ENCODE data around the gene CXorf49.

Gene CXorf49

DNA sequence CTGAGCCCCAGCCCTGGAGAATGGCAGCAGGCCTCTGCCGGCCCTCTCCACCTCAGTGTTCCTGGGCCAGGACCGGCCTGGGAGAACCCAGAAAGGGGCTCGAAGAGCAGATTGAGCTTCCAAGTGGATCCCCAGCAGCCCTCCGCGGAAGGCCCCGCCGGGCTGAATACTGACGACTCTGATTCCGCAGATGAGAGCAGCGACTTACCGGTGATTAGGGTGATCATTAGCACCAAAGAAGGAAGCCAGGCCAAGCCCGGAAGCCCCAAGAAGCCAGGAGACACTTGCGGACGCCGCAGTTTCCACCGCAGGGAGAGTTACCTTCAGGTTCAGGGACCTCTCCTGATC, 49.9 kb downstream of the CXorf49 start:
- no peak overlapping the region for H3K4me3 ChIP-seq (ENCODE audit: low read depth, low read length)
- no peak for DNase-seq (ENCODE audit: low read depth)
- TF ChIP-seq, protein P1, sequence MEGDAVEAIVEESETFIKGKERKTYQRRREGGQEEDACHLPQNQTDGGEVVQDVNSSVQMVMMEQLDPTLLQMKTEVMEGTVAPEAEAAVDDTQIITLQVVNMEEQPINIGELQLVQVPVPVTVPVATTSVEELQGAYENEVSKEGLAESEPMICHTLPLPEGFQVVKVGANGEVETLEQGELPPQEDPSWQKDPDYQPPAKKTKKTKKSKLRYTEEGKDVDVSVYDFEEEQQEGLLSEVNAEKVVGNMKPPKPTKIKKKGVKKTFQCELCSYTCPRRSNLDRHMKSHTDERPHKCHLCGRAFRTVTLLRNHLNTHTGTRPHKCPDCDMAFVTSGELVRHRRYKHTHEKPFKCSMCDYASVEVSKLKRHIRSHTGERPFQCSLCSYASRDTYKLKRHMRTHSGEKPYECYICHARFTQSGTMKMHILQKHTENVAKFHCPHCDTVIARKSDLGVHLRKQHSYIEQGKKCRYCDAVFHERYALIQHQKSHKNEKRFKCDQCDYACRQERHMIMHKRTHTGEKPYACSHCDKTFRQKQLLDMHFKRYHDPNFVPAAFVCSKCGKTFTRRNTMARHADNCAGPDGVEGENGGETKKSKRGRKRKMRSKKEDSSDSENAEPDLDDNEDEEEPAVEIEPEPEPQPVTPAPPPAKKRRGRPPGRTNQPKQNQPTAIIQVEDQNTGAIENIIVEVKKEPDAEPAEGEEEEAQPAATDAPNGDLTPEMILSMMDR (IDR thresholded peaks at IDR 0.05; ENCODE audit: insufficient read depth, low read depth, low read length, missing control alignments), result no peak

DNA sequence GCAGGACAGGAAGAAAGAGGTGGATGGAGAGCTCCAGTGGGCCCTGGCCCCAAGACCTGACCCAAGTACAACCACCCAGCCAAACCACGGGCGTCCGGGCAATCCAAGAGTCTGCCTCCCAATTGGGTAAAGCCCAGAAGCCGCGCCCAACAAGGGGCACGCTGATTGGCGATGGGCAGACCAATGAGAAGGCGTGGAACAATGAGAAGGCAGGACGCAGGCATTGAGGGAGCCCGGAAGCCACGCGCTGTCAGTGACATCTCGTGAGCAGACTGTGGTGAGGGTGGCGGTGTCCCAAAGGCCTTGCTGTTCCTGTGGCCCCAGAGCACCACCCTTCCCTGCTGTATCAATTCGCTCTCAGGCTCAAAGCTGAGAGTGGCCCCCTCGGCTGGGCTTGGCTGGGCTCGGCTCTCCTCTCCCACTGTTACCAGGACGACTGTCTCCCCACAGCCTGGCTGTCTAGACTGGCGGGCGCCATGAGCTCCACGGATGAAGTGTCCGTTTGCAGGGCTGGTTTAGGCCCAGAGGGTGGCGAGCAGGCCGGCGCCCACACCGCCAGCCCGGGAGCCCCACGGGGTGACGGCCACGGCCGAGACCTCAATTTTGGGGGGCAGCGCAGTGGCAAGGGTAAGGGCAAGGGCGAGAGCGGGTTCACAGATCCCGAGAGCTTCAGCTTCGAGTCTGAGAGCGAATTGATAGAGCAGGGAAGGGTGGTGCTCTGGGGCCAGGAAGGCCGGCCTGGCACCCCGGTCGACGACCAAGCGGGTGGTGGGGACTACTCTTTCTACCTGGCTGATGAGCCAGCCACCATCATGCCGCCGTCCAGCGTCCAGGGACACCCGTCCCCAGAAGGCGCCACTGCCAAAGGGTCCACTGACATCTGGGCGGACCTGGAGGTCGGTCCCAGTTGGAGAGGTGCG, 50.5 kb downstream of the CXorf49 start, which contains the start of gene LOC101059915:
TSS of gene LOC101059915 (plus strand) at position 219 of the 920 bp plus-strand sequence.
- TF ChIP-seq, protein P1 (IDR thresholded peaks at IDR 0.05; ENCODE audit: insufficient read depth, low read depth, low read length, missing control alignments), result no peak
- no peak within 1 kb of the TSS for H3K4me3 ChIP-seq (ENCODE audit: low read depth, low read length)
- DNase-seq (ENCODE audit: low read depth), result no peak

DNA sequence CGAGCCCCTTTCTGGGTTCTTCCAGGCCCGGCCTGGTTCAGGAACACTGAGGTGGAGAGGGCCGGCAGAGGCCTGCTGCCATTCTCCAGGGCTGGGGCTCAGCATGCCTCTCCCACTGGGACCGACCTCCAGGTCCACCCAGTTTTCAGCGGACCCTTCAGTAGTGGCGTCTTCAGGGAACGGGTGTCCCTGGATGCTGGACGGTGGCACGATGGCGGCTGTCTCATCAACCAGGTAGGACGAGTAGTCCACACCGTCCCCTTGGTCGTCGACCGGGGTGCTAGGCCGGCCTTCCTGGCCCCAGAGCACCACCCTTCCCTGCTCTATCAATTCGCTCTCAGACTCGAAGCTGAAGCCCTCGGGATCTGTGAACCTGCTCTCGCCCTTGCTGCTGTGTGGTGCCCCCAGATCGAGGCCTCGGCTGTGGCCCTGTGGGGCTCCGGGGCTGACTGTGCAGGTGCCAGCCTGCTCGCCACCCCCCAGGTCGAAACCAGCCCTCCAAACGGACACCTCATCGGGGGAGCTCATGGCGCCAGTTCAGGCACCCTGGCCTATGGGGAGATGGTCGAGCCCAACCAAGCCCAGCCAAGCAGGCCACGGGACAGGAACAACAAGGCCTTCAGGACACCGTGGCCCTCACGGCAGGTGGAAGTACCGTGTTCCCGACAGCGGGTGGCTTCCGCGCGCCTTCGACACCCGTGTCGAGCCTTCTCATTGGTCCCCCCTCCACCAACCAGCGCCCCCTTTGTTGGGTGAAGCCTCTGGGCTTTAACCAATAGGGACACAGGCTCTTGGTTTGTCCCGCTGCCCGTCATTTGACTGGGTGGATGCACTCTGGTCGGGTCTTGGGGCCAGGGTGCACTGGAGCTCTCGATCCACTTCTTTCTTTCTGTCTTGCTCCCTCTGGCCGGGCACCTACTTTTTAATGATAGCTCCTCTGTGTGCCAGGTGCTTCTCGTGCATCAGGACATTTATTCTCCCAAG, 51.6 kb downstream of the CXorf49 start:
- DNase-seq (ENCODE audit: low read depth), result no peak
- TF ChIP-seq, protein P1 (IDR thresholded peaks at IDR 0.05; ENCODE audit: insufficient read depth, low read depth, low read length, missing control alignments), result no peak
- no peak overlapping the region for H3K4me3 ChIP-seq (ENCODE audit: low read depth, low read length)

DNA sequence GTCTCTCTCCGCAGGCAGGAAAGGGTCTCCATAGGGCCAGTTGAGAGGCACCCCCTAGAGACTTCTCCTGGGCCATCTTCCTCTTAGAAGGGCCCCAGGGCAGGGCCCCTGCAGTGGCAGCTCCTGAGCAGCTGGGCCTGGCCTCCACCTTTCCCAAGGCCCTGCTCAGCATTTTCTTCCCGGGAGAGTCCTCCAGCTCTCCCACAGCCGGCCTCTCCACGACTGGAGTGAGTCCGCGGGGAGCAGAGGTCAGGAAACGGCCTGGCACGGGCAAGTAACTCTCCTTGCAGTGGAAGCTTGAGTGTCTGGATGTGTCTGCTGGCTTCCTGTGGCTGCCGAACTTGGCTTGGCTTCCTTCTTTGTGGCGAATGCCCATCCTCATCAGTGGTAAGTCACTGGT, 52.3 kb downstream of the CXorf49 start:
- no peak overlapping the region for H3K4me3 ChIP-seq (ENCODE audit: low read depth, low read length)
- no peak for DNase-seq (ENCODE audit: low read depth)
- TF ChIP-seq, protein P1 (IDR thresholded peaks at IDR 0.05; ENCODE audit: insufficient read depth, low read depth, low read length, missing control alignments), result no peak

DNA sequence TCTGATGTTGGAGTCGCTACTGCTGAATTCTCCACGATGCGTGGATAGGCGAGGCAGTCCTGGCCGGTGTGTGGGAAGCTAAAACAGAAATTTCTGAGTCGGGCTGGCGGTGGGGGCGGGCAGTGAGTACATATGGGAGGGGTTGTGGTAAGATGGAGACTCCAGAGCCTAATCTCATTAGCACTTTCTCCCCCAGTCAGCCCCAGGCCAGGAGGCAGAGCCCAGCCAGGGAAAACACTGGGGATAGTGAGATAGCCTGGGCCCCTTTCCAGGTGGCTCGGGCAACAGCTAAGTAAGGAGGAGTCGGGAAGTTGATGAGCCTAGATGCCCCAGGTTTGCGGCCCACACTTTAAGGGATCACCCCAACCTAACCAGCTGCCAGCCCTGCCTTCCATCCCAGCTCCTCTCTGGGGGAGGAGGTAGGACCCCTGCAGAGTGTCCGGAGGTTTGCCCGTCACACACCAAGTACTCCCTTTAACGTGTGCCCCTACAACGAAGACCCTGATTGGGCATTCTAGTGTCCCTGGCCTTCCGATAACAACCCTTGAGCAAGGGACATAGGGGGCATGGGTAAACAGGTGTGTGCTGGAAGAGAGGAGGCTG, 53.1 kb downstream of the CXorf49 start:
- H3K4me3 ChIP-seq (ENCODE audit: low read depth, low read length), result no peak overlapping the region
- TF ChIP-seq, protein P1 (IDR thresholded peaks at IDR 0.05; ENCODE audit: insufficient read depth, low read depth, low read length, missing control alignments), result no peak
- DNase-seq (ENCODE audit: low read depth), result no peak

Measured in GM12865 (cell line).